ENCODE measurements around the gene ADRA2C. TPM values are rescaled to one million over a fixed set of nuclear protein-coding genes. Genes with fewer than 3 reads are reported as not detected.

ADRA2C gene
- total RNA-seq, 1 experiment from 2014 or later = 28.1 TPM

DNA sequence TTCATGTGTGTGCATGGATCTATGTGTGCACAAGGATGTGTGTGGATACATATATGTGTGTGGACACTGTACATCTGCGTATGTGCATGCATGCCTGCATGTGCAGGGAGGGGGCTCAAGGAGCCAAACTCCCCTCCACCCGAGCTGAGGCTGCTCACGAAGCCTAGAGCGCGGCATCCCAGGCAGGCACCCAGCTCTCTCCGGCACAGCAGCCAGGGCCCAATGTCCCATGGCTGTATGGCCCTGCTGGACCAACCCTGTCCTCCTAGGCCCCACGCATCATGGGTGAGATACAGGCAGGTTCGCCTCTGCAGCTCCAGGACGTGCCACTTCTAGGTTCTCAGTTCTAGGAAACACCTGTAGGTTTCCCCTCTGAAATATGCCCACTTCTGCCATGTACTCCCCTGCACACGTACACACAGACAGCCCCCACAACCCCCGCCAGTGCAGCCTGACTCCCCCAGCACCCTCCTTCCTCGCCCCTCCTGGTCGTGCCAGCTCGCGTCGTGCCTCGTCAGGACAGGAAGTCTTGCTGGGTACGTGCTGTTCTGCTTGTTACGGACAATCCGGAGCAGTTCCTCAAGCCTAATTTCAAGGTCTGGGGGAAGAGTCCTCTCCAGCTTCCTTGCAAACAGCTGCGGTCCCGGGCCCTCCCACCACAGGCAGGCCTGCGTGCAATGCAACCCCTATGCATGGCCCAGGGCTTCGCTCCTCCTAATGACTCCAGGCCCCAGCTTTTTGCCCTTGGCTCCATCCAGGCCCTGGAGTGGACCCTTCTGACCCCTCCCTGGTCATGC is 3.2 kb upstream of the ADRA2C start:
- H3K27me3 ChIP-seq (ENCODE audit: insufficient read depth, low read length) = no peaks in the 10 kb centered on the region
- no peaks in the 10 kb centered on the region for H3K36me3 ChIP-seq (ENCODE audit: control insufficient read depth in 1 of 2, insufficient read depth in 2 of 2, low read length in 2 of 2)
- H3K9ac ChIP-seq (ENCODE audit: low read length) = no peak overlapping the region
- ATAC-seq = no peak
- intact Hi-C loops (cut with micrococcal nuclease) = no loop called here
- peaks cover 8 to 13% of the 10 kb centered on the region in 2 experiments; a peak in 2 of 4 replicates for H3K4me1 ChIP-seq (ENCODE audit: control insufficient read depth in 1 of 2, insufficient read depth in 2 of 2, low read length in 2 of 2)
- H4K20me1 ChIP-seq (ENCODE audit: insufficient read depth) = no peaks in the 10 kb centered on the region
- H3K9me3 ChIP-seq (ENCODE audit: control insufficient read depth in 1 of 2, insufficient read depth in 1 of 2, low read depth in 1 of 2, low read length in 2 of 2) = no peaks in the 10 kb centered on the region
- no peak overlapping the region for H3K4me2 ChIP-seq (ENCODE audit: low read length)
- no TSS peak for BruUV-seq (replicated peaks)
- H3K9me2 ChIP-seq (ENCODE audit: insufficient read depth) = no peaks in the 10 kb centered on the region
- no peak overlapping the region for H2AFZ ChIP-seq (ENCODE audit: low read depth, low read length, poor library complexity, severe bottlenecking)
- no peak overlapping the region for H3K4me3 ChIP-seq (replicated peaks in 1 of 2; ENCODE audit: low read depth in 1 of 2, low read length in 2 of 2)
- H3K79me2 ChIP-seq (ENCODE audit: insufficient read depth, low read length) = no peaks in the 10 kb centered on the region
- ChIA-PET POLR2A (no interaction called here), CTCF (no interaction called here), RAD21 (ENCODE audit: low non-redundant PET in 1 of 2, low total read pairs in 2 of 2, uncharacterized antibody in 2 of 2, unreplicated experiment in 2 of 2) (no interaction called here)
- DNase-seq (ENCODE audit: low read depth, low spot score) = no peak
- TF ChIP-seq EGR1 (IDR thresholded peaks at IDR 0.05; ENCODE audit: low read depth) (no peak), FOSL1 (IDR thresholded peaks at IDR 0.05; ENCODE audit: low read depth) (no peak), SRF (IDR thresholded peaks at IDR 0.05; ENCODE audit: low read depth) (no peak), SP1 (IDR thresholded peaks at IDR 0.05; ENCODE audit: low read depth) (no peak), ZFX (IDR thresholded peaks at IDR 0.05) (no peak), SIN3A (IDR thresholded peaks at IDR 0.05; ENCODE audit: low read depth) (no peak), EZH2 (IDR thresholded peaks at IDR 0.05) (no peak), YY1 (IDR thresholded peaks at IDR 0.05; ENCODE audit: extremely low read depth, insufficient replicate concordance, low read depth, low read length) (no peak), EZH2phosphoT487 (IDR thresholded peaks at IDR 0.05; ENCODE audit: borderline replicate concordance) (no peak), POLR2A (IDR thresholded peaks at IDR 0.05; ENCODE audit: borderline replicate concordance, extremely low read depth, insufficient read depth, insufficient read length) (no peak), CEBPB (IDR thresholded peaks at IDR 0.05; ENCODE audit: low read depth) (no peak), TCF7L2 (IDR thresholded peaks at IDR 0.05; ENCODE audit: borderline replicate concordance, extremely low read depth, insufficient read depth, insufficient read length) (no peak), ZNF274 (IDR thresholded peaks at IDR 0.05; ENCODE audit: low read depth, low read length) (no peak), POLR2AphosphoS5 (IDR thresholded peaks at IDR 0.05; ENCODE audit: low read depth, low read length) (no peak), JUND (IDR thresholded peaks at IDR 0.05) (no peak), ELF1 (IDR thresholded peaks at IDR 0.05; ENCODE audit: borderline replicate concordance, low read depth) (no peak)
- TF ChIP-seq, protein P1, sequence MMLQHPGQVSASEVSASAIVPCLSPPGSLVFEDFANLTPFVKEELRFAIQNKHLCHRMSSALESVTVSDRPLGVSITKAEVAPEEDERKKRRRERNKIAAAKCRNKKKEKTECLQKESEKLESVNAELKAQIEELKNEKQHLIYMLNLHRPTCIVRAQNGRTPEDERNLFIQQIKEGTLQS (IDR thresholded peaks at IDR 0.05) = no peak
- TF ChIP-seq, protein P2, sequence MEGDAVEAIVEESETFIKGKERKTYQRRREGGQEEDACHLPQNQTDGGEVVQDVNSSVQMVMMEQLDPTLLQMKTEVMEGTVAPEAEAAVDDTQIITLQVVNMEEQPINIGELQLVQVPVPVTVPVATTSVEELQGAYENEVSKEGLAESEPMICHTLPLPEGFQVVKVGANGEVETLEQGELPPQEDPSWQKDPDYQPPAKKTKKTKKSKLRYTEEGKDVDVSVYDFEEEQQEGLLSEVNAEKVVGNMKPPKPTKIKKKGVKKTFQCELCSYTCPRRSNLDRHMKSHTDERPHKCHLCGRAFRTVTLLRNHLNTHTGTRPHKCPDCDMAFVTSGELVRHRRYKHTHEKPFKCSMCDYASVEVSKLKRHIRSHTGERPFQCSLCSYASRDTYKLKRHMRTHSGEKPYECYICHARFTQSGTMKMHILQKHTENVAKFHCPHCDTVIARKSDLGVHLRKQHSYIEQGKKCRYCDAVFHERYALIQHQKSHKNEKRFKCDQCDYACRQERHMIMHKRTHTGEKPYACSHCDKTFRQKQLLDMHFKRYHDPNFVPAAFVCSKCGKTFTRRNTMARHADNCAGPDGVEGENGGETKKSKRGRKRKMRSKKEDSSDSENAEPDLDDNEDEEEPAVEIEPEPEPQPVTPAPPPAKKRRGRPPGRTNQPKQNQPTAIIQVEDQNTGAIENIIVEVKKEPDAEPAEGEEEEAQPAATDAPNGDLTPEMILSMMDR (IDR thresholded peaks at IDR 0.05 in 2 of 3, conservative IDR thresholded peaks at IDR 0.05 in 1 of 3; ENCODE audit: borderline replicate concordance in 1 of 3, insufficient read depth in 1 of 3, low read depth in 2 of 3, low read length in 2 of 3) = no peak
- TF ChIP-seq, protein P3, sequence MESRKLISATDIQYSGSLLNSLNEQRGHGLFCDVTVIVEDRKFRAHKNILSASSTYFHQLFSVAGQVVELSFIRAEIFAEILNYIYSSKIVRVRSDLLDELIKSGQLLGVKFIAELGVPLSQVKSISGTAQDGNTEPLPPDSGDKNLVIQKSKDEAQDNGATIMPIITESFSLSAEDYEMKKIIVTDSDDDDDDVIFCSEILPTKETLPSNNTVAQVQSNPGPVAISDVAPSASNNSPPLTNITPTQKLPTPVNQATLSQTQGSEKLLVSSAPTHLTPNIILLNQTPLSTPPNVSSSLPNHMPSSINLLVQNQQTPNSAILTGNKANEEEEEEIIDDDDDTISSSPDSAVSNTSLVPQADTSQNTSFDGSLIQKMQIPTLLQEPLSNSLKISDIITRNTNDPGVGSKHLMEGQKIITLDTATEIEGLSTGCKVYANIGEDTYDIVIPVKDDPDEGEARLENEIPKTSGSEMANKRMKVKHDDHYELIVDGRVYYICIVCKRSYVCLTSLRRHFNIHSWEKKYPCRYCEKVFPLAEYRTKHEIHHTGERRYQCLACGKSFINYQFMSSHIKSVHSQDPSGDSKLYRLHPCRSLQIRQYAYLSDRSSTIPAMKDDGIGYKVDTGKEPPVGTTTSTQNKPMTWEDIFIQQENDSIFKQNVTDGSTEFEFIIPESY (IDR thresholded peaks at IDR 0.05; ENCODE audit: extremely low read depth, insufficient replicate concordance, low read length) = no peak
- H3K27ac ChIP-seq (ENCODE audit: low read depth, low read length) = no peak overlapping the region

Data from HCT116 (cell line).